Measurements from ENCODE around the gene SRA1.

- TF ChIP-seq USF2 (CRISPR knock-in tag; IDR thresholded peaks at IDR 0.05): no peak
- no peak for TF ChIP-seq FOXP1 (CRISPR knock-in tag; IDR thresholded peaks at IDR 0.05; ENCODE audit: borderline replicate concordance)
- no peak for TF ChIP-seq CTCF (IDR thresholded peaks at IDR 0.05)
- TF ChIP-seq CREB1 (CRISPR knock-in tag; IDR thresholded peaks at IDR 0.05): no peak
- TF ChIP-seq ZNF425 (CRISPR knock-in tag; conservative IDR thresholded peaks at IDR 0.05): no peak
- no peak for TF ChIP-seq JAZF1 (CRISPR knock-in tag; IDR thresholded peaks at IDR 0.05)
- TF ChIP-seq MAX (CRISPR knock-in tag; IDR thresholded peaks at IDR 0.05): no peak
- no peak for TF ChIP-seq JUN (CRISPR knock-in tag; IDR thresholded peaks at IDR 0.05)
- TF ChIP-seq USF1 (CRISPR knock-in tag; IDR thresholded peaks at IDR 0.05): no peak
Observed at GRCh38 chr5:140524003-140524402, 33.3 kb downstream of the SRA1 start.
